ENCODE results near the gene SPG7. TPM values are rescaled to one million over a fixed set of nuclear protein-coding genes. Genes with fewer than 3 reads are reported as not detected.
A peak's percentile ranks its signal among the peaks of the same experiment; 100 is the strongest.

Gene SPG7
- total and polyA plus RNA-seq, 9 of the 15 experiments (the other 6 are each of a cell fraction or from before 2014, with no cell fraction given) = 5.8 to 89.1 (median 49.4) TPM

GRCh38 chr16:89552329-89552728 is 44.1 kb downstream of the SPG7 start (continued):
- TF ChIP-seq CHD7 (IDR thresholded peaks at IDR 0.05; ENCODE audit: low read depth, low read length) = no peak
- no peak for TF ChIP-seq TGIF2 (CRISPR knock-in tag; IDR thresholded peaks at IDR 0.05)
- TF ChIP-seq TCF15 (CRISPR knock-in tag; IDR thresholded peaks at IDR 0.05) = no peak
- TF ChIP-seq POLR2G (IDR thresholded peaks at IDR 0.05; ENCODE audit: low read depth, low read length) = 0 out of 2 replicates have a peak, but pooled peaks have one; percentile 26
- no peak for TF ChIP-seq CHD2 (IDR thresholded peaks at IDR 0.05; ENCODE audit: low read depth, low read length)
